DND-41 (cell line): Measurements from ENCODE around the gene NOXA1.
"Not testable (repeated sequence)": the region's sequence is repeated elsewhere in the genome, so short reads cannot be mapped to it uniquely, and the experiment has no call there.

Experiments
- ATAC-seq: fragments of 200-7000 bp; cut with Tn5 transposase; 3 replicates; pipeline ENCODE4 v1.9.1; 2021; ENCODE audit warnings: low read depth; ENCODE audit not compliant: insufficient read depth
- DNase-seq: peaks from one replicate; pipeline ENCODE4 v3.0.0-alpha.2; 2020
- H2AFZ ChIP-seq: 2 replicates; pipeline ENCODE4 v1.6.0; 2012; ENCODE audit warnings: low read depth, low read length
- H3K27ac ChIP-seq: 2 replicates; pipeline ENCODE4 v1.5.1; 2012; ENCODE audit warnings: low read length, inconsistent platforms
- H3K27me3 ChIP-seq: fragments of 200-600 bp; sonication (generic); 2 replicates; pipeline ENCODE4 v1.6.0; 2012; ENCODE audit warnings: low read length, mild to moderate bottlenecking, inconsistent platforms; ENCODE audit not compliant: insufficient read depth, poor library complexity
- H3K36me3 ChIP-seq: 2 replicates; pipeline ENCODE4 v1.5.1; 2012; ENCODE audit warnings: low read length, inconsistent platforms; ENCODE audit not compliant: insufficient read depth
- H3K4me1 ChIP-seq: 2 replicates; pipeline ENCODE4 v1.5.1; 2012; ENCODE audit warnings: mild to moderate bottlenecking, low read length; ENCODE audit not compliant: insufficient read depth
- H3K4me2 ChIP-seq: 2 replicates; pipeline ENCODE4 v1.6.0; 2012; ENCODE audit warnings: mild to moderate bottlenecking, moderate library complexity, low read length, inconsistent platforms; ENCODE audit not compliant: insufficient read depth
- H3K4me3 ChIP-seq, 2 experiments: fragments of 200-600 bp in 1 of 2; shearing (Covaris generic) in 1 of 2; 2 replicates each; pipeline ENCODE4 v1.5.1; 2012 to 2016; ENCODE audit warnings: inconsistent platforms in 2 of 2, low read length in 2 of 2, mild to moderate bottlenecking in 2 of 2, low read depth in 1 of 2, moderate library complexity in 1 of 2
- H3K79me2 ChIP-seq: 2 replicates; pipeline ENCODE4 v1.6.0; 2012; ENCODE audit warnings: low read length, inconsistent platforms; ENCODE audit not compliant: insufficient read depth
- H3K9ac ChIP-seq: 2 replicates; pipeline ENCODE4 v1.6.0; 2012; ENCODE audit warnings: low read depth, mild to moderate bottlenecking, inconsistent platforms, low read length, moderate library complexity
- H3K9me3 ChIP-seq: 2 replicates; pipeline ENCODE4 v1.5.1; 2012; ENCODE audit warnings: low read length, moderate library complexity, mild to moderate bottlenecking, inconsistent platforms; ENCODE audit not compliant: insufficient read depth, severe bottlenecking
- H4K20me1 ChIP-seq: 2 replicates; pipeline ENCODE4 v1.6.0; 2012; ENCODE audit warnings: low read length; ENCODE audit not compliant: insufficient read depth
- CTCF ChIP-seq: IDR thresholded peaks from 2 replicates; pipeline ENCODE4 v1.5.1; 2012; ENCODE audit warnings: borderline replicate concordance, low read length, moderate library complexity, mild to moderate bottlenecking; ENCODE audit not compliant: poor library complexity, severe bottlenecking; ENCODE audit errors: extremely low read depth
- EZH2 ChIP-seq: IDR thresholded peaks from 3 replicates; pipeline ENCODE4 v1.6.1; 2012; ENCODE audit warnings: borderline replicate concordance, low read depth, mild to moderate bottlenecking, moderate library complexity, low read length, inconsistent platforms; ENCODE audit not compliant: severe bottlenecking

Gene NOXA1

GRCh38 chr9:137408651-137409405 lies 14.4 kb upstream of the NOXA1 start:
- DNase-seq = no peak
- Histone ChIP-seq H3K9ac (no peak overlapping the region), H3K4me1 (no peaks in the 10 kb centered on the region)

GRCh38 chr9:137409515-137409914 lies 13.7 kb upstream of the NOXA1 start:
- Histone ChIP-seq H3K36me3 (no peaks in the 10 kb centered on the region), H3K4me2 (no peak overlapping the region), H3K4me3 (no peak overlapping the region), H3K9ac (no peak overlapping the region), H3K9me3 (no peaks in the 10 kb centered on the region), H3K27ac (no peak overlapping the region), H3K79me2 (no peaks in the 10 kb centered on the region), H2AFZ (no peak overlapping the region), H4K20me1 (no peaks in the 10 kb centered on the region), H3K27me3 (no peaks in the 10 kb centered on the region), H3K4me1 (no peaks in the 10 kb centered on the region)
- no peak for TF ChIP-seq EZH2
- no peak for ATAC-seq
- no peak for DNase-seq

More at GRCh38 chr9:137408651-137409405, 14.4 kb upstream of the NOXA1 start:
- Histone ChIP-seq H3K36me3 (no peaks in the 10 kb centered on the region), H4K20me1 (no peaks in the 10 kb centered on the region), H3K79me2 (no peaks in the 10 kb centered on the region), H3K27me3 (no peaks in the 10 kb centered on the region), H3K27ac (no peak overlapping the region), H3K4me2 (no peak overlapping the region), H3K4me3 (no peak overlapping the region), H3K9me3 (no peaks in the 10 kb centered on the region), H2AFZ (no peak overlapping the region)
- no peak for ATAC-seq
- TF ChIP-seq CTCF = no peak
- TF ChIP-seq EZH2 = no peak

GRCh38 chr9:137410236-137410890 lies 12.8 kb upstream of the NOXA1 start:
- H3K36me3 ChIP-seq, ATAC-seq, H3K27ac ChIP-seq, H3K9ac ChIP-seq, H3K4me2 ChIP-seq, H3K4me3 ChIP-seq, DNase-seq, H4K20me1 ChIP-seq, H3K27me3 ChIP-seq, H3K4me1 ChIP-seq, H3K79me2 ChIP-seq, H2AFZ ChIP-seq, H3K9me3 ChIP-seq: not testable (repeated sequence)

- no peak for DNase-seq
- no peak overlapping the region for H3K4me3 ChIP-seq
- no peak for TF ChIP-seq EZH2
- no peak for TF ChIP-seq CTCF
- no peak overlapping the region for H3K4me2 ChIP-seq
- no peaks in the 10 kb centered on the region for H3K9me3 ChIP-seq
- H3K27ac ChIP-seq = no peak overlapping the region
- no peak for ATAC-seq
- no peaks in the 10 kb centered on the region for H3K4me1 ChIP-seq
- no peak overlapping the region for H2AFZ ChIP-seq
- H3K27me3 ChIP-seq = no peaks in the 10 kb centered on the region
- no peaks in the 10 kb centered on the region for H3K79me2 ChIP-seq
- H3K36me3 ChIP-seq = no peaks in the 10 kb centered on the region
- H3K9ac ChIP-seq = no peak overlapping the region
- no peaks in the 10 kb centered on the region for H4K20me1 ChIP-seq
These were observed 12.3 kb upstream of the NOXA1 start for GRCh38 chr9:137410891-137411249.
